SHP77 treated with DMSO at 0.1 percent for 48 hours (cell line): ENCODE measurements around the gene GOLGA1.

Source experiments
- DNase-seq: peaks from one replicate; lab custom pipeline; 2025; lab: John Stamatoyannopoulos, UW

GOLGA1 gene

DNA sequence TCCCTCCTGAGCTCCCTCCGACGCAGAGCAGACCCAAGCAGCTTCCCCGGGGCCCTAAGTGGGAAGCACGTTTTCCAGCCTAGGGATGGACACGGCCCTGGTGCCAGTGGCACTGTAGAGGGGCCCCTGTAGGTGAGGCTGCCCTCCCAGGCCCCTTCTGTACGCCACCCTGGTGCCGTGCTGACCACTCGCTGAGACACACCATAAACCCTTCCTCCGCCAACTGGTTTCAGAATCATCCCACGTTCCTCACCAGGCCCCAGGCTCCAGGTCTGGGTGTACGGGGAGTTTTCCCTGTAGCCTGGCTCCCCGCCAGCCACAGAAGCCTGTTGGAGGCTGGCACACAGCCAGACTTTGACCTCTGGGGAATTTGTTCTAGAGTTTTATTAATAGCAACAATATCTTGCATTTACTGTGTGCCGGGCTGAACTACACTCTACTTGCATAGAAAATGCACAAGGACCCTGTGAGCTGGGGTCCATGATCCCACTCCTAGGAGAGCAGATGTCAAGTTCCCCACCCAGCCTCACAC is 105.8 kb downstream of the GOLGA1 start:
- peak; percentile 72 for DNase-seq

DNA sequence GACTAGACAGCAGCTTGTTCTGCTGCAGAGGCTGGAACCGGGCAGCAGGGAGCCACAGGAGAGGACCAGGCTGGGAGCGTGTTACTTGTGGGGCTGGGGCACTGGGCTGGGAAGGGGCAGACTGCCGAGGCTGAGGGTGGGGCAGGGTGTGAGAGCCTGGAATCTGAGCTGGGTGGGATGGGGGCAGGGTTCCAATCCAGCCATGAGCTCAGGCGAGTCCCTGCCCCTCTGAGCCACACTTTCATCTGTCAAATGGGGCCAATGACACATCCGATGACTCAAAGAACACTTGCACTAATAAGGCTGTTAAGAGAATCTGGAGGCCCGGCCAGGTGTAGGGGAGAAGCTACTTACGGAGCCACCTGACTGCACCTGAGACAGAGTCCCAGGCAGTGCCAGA is 106.3 kb downstream of the GOLGA1 start:
- no peak for DNase-seq

DNA sequence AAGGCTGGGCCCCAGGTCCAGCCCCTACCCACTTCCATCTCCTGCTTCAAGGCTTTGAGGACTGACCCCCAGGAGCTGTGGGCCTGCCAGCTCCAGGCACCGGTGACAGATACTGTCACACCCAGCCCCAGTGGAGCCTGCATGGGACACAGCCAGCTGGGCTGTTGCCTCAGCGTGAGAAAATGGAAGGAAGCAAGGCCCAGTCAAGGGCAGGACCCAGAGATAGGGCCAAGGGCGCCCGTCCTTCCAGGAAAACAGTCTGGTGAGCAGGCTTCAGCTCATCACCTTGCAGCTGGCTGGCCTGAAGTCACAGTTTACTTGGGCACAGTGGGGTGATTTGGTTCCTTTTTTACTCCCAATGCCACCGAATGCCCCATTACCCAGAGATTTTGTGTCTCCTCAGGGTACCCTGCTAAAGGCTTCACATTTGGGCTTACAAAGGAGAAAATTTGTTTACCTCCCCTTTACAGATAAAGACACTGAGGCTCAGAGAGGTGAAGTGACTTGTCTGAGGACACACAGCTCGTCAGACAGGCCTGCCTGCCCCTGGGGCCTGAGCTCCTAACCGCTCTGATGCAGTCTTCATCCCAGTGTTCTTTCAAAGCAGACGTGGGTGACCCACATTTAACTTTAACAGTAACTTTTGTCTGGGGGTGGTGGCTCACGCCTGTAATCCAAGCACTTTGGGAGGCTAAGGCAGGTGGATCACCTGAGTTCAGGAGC is 109.1 kb downstream of the GOLGA1 start:
- DNase-seq = no peak

DNA sequence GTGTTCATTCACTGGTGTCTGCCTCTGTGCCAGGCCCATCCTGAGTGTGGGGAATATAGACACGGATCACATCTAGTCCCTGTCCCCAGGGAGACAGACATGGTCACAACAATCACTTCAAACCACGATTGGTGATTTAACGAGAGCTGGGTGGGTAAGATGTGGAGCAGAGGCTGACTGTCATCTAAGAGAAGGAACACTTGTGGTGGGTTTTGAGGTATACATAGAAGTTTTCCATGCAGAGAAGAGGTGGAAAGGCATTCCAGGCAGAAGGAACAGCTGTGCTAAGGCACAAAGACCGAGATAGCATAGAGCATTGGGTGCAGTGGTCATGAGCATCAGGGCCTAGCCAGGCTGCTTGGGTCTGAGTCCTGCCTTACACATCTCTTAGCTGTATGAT is 110.3 kb downstream of the GOLGA1 start:
- no peak for DNase-seq

DNA sequence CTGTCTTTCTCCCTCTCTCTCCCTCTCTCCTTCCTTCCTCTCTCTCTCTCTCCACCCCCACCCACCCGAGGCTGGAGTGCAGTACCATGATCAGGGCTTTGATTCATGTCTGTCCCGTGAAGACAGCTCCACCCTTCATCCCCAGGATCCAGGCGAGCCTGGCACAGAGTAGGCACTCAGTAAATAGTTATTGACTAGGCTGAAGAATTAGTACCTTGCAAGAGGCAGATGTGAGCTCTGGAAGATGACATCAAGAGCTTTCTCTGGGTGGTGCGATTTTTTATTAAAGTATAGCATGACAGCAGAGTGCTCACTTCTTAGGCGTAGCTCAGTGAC is 111.6 kb downstream of the GOLGA1 start:
- DNase-seq = no peak

DNA sequence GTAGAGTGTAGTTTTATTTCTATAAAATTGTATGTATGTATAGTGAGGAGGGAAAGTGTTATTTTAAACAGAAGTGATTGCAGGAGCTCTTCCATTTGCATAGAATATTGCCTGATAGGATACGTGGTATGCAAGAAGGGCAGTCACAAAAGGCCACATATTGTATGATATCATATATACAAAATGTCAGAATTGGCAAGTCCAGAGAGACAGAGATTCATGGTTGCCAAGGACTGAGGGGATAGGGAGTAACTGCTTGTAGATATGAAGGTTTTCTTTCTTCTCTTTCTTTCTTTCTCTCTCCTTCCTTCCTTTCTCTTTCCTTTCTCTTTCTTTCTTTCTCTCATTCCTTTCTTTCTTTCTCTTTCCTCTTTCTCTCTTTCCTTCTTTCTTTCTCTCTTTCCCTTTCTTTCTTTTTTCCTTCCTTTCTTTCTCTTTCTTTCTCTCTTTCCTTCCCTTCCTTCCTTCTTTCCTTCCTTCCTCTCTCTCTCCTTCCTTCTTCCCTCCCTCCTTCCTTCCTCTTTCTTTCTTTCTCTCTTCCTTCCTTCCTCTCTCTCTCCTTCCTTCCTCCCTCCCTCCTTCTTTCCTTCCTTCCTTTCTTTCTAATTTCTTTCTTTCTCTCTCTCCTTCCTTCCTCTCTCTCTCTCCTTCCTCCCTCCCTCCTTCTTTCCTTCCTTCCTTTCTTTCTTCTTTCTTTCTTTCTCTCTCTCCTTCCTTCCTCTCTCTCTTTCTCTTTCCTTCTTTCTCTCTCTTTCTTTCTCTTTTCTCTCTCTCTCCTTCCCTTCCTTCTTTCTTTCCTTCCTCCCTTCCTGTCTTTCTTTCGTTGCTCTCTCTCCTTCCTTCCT is 112.2 kb downstream of the GOLGA1 start:
- no peak for DNase-seq
